HG03064 (cell line): ENCODE data around the gene SSPN.

Experiments
- ATAC-seq: cut with Tn5 transposase; IDR thresholded peaks from one replicate; pipeline ENCODE4 v1.9.1; 2021; ENCODE audit warnings: low read depth; ENCODE audit not compliant: unreplicated experiment

The SSPN gene

DNA sequence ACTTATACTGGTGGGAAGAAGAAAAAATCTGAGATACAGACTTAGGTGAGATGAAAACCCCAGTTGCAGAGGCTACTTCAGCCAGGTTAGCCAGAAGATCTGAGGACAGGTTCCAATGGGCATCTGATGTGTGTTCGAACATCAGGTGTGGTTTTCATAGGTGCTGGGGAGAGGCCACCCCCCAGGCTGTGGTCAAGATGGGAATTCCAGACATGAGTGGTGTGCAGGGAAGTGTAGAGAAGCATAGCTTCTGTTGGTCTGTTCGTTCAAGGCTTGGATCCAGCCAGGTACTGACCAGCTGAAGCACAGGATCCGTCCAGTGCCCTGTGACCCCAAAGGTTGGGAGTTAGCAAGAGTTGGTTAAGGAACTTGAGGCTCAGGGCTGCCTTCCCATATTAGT lies 85.5 kb downstream of the SSPN start:
- no peak for ATAC-seq

DNA sequence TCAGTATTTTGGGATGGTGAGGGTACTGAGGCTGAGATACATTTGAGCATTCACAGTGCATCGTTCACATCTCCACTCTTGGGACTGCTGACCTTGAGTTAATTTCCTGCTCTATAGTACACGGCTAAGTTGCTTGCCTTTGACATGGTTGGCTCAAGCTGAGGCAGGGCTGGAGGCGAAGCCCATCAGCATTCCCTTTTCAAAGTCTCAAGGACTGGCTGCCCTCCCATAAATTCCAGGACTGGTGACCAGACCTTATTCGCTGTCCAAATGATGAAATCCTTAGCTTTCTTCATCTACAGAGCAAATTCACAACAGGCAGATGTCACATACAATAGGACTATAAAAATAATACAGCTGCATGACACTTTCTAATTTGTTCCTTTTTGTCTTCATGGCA lies 85.9 kb downstream of the SSPN start:
- ATAC-seq: no peak

DNA sequence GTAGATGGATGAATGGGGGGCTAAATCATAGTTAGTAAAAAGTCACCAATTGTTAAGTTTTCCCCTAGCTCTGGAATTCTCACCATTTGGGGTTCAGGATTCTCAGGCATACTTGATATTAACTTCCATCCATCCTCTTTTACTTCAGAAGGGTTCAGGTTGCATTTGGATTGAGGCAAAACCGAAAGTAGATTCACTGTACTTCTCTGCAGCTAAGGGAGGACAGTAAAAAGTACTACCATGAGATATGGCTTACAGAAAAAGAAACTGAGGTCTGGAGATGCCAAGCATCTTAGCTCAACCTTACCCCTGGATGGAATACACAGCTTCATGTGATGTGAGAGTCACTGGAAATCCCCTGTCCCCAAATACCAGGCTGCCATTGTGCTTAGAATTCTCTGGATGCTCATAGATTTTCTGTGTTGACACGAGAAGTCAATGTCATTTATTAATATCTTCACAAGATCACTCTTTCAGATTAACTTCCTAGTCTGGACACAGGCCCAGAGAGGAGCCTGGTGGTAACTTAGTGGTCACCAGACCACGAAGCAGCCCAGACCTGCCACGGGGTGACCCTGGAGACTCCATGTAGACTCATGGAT lies 87.1 kb downstream of the SSPN start:
- no peak for ATAC-seq

DNA sequence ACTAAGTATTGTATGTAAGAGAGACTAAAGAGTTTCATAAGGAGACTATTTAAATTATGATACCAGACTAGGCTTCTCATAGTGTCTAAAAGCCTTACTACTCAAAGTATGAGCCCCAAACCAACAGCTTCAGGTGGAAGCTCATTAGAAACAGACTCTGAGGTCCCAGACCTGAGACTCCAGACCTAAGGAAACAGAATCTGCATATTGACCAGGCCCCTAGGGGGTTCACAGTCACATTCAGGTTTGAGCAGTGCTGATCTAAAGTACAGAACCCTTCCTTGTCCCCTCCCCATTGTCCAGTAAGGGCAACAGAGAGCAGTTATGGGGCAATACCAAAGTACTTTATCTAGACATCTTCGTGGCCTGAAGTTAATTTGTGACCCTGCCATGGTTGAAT lies 87.7 kb downstream of the SSPN start:
- no peak for ATAC-seq

DNA sequence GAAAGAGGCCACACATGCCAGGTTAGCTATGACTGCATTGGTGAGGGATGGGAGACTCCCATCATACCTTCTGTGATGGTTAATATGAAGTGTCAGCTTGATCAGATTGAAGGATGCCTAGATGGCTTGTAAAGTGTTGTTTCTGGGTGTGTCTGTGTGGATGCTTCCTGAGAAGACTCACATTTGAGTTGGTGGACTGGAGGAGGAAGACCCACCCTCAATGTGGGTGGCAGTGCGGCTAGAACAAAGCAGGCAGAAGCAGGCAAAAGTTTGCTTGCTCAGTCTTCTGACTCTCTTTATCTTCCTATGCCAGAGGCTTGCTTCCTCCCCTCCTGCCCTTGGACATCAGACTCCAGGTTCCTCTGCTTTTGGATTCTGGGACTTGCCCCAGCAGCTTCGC lies 88.2 kb downstream of the SSPN start:
- ATAC-seq: no peak

DNA sequence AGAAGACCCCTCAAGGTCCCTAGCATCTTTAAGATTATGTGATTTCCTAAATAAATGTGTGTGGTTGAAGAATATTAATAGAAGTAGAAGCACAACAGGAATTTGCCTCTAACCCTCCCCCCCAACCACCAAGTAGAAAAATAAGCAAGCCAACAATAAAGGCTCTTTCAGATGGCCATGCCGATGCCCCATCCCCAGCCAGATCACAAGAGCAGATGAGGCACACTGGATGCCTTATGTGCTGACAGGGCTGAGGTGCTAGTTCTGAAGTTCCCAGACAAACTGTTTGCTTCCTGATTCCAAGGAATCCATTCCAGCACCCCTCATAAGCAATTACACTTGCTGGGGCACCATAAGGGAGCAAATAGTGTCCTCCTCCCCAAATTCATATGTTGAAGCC lies 90.0 kb downstream of the SSPN start:
- ATAC-seq: no peak

DNA sequence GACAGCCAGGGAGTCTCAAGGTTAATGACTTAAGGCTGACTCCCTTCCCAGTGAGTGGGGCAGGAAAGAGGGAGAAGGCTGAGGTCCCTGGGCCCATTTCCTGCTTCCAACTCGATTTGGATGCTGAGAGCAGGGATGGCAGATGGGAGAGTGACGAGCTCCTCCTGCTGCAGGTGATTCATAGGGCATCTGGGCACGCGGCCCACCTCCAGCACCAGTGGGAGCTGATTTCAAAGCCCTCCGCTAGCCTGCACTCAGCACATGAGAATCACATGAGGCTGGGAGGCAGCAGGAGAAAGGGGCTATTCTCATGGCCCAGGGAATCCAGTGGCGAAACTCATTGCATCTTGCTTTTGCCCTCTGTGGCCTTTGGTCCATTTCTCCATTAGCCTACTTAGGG lies 90.8 kb downstream of the SSPN start:
- no peak for ATAC-seq

DNA sequence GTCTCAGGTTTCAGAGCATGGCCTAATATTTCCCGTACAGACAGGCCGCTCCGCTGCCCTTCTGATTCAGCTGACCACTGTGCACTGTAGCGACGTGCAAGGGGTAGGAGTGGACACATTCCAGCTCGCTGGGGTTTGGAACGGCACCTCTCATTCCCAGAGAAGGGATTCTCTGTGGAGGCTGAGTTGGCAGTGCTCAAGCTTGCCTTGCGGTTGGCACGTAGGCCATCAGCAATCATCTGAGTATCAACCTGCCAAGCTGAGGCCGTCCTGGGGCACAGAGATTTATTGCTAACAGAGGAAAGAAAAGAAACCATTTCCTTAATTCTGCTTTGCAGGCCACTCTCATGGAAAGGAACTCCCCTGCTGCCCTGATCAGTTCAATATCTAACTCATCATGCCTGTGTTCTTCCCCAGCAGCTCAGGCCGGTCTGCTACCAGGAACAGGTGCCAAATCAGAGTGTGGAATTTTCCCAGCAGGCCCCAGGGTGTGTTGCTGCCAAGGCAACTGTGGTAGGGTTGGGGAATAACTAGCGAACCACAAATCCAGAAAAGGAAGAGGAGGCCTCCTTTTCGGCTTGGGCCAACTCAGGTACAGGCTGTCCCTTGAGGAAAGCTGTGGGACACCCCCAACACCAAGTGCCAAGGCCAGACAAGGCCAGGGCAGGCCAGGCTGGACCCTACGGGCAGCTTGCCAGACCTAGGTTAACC lies 92.5 kb downstream of the SSPN start:
- no peak for ATAC-seq

DNA sequence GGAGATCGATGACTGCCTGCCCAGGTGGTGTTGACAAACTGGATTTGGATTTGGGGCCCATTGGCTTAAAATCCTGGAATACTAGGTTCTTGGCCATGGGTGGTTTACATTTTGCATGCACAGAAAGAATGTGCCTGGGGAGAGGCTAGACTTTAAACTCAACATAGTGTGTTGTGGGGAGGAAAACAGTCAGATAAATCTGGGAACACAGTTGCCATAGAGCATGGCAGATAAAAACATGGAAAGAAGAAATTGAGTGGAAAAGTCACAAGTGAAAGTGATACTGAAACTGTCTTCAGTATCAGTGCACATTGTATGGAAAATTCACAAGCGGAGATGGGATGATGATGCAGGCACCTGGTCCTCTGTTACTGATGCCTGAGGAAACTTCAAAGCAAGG lies 95.2 kb downstream of the SSPN start:
- no peak for ATAC-seq

DNA sequence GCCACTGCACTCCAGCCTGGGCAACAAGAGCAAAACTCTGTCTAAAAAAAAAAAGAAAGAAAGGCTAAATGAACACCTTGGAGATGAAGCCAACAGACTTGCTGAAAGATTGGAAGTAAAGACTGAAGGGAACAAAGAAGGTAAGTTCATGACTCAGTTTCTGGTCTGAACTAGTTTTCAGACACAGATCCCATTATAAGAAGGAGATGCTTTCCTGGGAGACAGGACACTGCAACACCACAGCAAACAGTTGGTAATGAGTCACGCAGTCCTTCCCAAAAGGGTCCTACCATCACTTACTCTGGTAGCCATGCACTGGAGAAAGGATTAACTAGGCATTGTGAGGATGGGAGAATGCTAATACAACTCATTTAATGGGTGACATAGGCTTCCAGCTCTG lies 97.2 kb downstream of the SSPN start:
- ATAC-seq: no peak

DNA sequence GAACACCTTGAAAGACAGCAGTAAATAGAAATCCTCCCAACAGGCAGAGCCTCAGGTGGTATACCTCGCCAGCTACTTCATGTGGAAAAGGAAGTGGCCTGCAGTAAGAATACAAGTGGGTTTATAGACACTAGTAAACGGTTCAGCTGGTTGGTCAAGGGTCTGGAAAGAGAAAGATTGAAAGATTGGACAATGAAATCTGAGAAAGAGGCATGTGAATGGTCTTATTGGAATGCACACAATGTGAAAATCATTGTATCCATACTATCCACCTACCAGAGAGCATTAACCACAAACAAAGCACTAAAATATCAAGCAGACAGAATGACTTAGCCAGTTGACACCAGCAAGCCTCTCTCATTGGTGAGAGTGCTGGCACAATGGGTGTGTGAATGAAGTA lies 98.2 kb downstream of the SSPN start:
- no peak for ATAC-seq

DNA sequence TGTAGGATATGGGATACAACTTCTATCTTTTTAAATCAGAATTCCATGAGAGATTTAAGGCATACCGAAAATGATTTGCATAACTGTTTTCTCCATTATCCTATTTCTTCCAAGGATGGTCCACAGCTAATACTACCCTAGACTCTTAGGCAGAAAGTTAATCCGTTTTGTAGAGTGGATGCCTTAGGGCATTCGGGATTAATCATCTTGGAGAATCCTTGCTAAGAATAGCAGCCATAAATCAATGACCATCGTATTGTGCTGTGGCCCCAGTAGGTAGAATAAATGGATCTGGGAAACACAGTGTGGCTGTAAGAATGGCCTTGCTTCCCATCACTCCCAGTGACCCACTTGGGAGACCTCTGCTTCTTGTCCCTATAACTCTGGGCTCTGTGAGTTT lies 99.6 kb downstream of the SSPN start:
- ATAC-seq: no peak

DNA sequence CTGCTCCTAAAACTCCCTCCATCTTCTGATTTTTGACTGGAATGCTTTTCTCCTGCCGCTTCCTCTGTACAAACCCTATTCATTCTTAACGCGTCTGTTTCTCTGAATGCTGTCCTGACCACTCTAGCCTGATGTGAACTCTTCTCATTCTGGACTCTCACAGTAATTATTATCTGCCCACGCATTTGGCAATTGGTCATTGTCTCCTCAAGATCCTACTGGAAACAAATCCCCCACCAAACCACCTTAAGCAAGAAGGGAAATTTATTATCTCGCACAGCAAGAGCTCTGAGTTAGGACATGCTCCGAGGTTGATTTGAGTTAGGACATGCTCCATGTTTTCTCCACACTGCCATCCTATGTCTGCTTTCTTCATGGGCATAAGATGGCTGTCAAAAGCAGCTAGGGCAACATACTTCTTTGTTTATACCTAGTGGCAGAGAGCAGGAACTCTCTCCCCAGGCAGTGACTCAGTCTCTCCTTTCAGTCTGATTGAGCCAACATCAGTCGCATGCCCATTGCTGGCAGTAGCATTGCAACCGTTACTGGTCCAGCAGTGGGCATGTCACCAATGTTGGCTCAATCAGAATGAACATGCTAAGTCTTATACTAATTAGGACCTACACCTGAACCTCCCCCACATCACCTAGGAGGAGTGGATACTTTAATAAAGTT lies 102.2 kb downstream of the SSPN start:
- no peak for ATAC-seq

DNA sequence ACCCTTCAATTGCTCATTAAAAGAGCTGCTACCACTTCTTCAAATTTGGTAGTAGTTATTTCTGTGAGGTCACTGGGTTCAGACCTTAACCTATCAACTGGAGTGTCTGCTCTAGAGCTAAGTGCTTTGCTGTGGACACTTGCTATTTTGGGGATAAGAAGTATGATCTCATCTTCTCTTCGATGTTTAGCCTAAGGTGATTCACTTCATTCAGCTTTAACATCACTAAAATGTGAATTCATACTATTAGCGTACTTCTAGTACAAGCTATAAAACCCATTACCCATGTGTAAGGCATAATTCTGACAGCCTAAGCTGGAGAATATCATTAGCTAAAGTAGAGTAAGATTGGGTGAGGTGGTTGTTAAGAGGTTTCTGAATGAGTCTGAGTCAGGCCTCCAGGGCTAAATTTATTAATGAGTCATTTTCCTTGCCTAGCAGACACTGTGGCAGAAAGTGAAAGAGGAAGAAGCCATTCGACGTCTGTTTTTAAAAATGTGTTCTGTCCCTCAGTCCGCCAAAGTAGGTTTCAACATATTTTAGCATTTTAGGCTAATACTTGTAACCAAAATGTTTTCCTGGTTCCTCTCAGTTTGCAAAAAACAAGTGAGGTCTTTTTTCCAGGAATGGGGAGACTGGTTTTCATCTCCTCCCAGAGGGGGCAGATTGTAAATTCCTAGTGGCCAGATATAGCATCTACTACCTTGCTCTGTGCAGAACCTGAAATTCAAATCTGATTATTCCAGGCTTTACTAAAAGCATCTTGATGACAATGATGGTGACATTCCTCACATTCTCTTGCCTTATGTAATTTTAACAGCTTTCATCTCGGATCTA lies 103.6 kb downstream of the SSPN start:
- peak; percentile 99 for ATAC-seq

DNA sequence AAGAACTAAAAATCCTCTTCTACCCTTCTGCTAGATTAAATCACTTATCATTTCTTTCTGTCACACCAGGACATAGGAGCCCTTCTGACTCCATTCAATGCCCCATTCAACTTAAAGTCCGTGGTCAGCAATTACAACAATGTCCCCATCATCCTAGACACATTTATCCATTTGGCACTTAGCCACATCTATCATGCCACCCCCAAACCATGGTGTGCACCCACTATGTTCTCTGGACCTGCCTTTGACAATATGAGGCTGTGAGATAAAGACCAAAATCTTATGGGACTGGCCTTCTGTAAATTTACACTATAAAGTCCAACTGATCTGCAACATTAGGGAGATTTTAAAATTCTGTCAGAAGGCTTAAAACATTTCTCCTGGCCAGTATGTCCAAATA lies 104.4 kb downstream of the SSPN start:
- ATAC-seq: no peak
